Activated naive CD8-positive, alpha-beta T cell treated with anti-CD3 and anti-CD28 coated beads, Interleukin-2, amount 50 U/mL, for 16 hours (primary cell): ENCODE measurements around the gene BPIFA1.
A peak's percentile ranks its signal among the peaks of the same experiment; 100 is the strongest.

Experiments
- DNase-seq: peaks from one replicate; pipeline ENCODE4 v3.0.0-alpha.2; 2020; ENCODE audit warnings: low read depth, low spot score

Gene BPIFA1

DNA sequence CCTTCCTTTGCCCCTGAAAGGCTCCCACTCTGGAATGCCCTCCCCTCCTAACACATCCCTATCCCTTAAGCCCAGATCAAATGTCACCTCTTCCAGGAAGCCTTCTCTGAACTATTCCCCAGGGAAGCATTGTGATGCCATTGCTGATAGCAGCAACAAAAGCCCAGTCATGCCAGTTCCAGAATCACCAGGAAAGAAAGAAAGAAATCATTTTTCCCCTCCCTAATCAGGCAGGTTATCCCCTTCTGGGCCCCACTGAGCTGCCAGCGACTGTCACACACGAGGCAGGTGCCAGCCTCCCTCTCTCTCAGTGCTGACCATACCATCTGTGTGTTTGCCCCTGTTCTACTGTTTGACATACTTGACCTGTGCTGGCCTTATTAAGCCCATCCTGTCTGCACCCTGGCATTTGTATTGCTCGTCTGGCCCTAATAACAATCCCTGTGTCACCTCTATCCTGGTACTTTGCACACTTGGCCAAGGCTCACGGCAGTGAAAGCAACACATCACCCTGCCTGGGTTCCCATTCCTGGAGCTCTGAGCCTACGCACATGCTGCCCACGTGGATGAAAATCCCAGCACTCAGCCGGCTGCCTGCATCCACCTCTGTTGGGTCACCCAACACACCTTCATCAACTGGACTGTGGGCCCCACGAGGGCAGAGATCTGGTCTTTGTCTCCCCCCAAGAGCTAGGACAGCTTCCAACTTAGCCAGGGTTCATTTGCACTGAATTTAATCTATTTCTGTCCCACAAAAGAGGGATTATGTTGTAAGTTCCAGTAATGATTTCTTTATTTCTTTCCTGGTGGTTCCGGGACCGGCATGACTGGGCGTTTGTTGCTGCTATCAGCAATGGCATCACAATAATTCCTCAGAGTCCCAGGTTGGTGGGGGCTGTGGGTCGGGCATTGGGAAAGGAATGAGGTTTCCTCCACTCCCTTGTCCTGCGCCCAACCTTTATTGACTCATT lies 42.0 kb downstream of the BPIFA1 start:
- no peak for DNase-seq

GRCh38 chr20:33278700-33279099 lies 42.9 kb downstream of the BPIFA1 start:
- DNase-seq, result no peak

DNA sequence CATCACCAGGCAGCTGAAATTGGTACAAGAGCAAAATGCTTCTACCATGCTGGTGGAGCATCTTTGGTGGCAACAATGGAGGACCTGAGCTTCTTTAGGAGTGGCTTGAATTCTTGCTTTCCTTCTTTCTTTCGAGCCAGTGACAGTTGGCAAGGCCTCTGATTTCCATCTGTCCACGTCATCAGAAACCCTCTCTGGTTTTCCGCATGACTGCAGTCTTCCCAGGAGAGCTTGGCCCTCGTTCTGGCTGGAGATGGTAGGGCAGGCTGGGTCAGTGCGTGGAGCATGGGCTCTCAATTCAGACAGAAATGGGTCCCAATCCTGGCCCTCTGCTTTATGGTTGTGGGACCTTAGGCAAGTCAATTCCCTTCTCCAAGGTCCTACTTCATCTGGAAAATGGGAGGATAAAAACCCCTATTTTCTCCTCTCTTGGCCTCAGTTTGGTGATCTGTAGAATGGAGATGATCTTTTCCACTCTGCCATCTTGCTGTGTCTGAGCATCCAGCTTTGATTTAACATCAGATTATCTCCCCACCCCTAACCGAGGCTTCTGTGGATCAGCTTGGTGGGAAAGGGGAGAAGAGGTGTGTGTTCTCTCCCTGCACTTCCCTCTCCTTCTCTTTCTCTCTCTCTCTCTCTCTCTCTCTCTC lies 43.6 kb downstream of the BPIFA1 start:
- no peak for DNase-seq

DNA sequence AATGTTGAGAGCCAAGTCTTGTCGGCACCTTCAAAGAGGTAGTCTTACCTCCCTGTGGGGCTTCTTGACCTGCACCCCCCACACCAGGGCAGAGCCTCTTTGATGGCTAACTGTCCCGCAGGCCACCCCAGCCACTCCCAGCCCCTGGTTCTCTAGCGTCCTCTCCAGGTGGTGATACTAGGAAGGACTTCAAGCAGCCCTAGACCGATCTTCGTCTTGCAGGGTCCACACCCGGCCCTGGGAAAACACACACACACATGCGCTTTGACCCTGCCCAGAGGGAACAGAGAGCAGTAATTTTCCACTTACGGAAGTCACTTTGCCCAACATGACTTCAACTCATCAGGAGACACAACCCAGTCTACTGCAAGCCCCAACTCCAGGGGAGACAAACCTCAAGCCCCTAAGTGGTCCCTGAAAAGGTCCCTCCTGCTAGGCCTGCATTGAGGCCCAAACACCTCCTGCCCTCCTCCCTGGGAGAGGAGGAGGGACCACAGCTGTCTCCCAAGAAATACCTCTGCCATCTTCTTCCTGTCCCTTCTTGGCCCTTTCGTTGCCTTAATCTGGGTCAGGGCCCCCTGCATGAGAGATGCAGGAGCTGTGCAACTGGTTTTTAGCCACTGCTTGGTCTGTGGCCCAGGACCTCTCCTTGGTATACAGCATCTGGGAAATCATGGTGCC lies 44.3 kb downstream of the BPIFA1 start:
- DNase-seq, result no peak

DNA sequence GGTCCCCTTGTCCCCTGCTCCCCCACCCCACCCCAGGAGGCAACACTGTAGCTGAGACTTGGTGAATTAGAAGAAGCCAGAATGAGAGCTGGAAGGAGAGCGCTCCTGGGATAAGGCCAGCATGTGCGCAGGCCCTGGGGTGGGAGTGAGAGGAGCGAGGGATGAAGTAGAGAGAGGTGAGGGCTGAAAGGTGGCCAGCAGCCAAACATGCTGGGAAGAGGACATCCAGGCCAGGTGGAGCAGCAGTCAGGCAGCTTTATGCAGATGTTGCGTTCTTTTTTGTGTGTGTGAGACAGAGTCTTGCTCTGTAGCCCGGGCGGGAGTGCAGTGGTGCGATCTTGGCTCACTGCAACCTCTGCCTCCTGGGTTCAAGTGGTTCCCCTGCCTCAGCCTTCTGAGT lies 45.0 kb downstream of the BPIFA1 start:
- no peak for DNase-seq

DNA sequence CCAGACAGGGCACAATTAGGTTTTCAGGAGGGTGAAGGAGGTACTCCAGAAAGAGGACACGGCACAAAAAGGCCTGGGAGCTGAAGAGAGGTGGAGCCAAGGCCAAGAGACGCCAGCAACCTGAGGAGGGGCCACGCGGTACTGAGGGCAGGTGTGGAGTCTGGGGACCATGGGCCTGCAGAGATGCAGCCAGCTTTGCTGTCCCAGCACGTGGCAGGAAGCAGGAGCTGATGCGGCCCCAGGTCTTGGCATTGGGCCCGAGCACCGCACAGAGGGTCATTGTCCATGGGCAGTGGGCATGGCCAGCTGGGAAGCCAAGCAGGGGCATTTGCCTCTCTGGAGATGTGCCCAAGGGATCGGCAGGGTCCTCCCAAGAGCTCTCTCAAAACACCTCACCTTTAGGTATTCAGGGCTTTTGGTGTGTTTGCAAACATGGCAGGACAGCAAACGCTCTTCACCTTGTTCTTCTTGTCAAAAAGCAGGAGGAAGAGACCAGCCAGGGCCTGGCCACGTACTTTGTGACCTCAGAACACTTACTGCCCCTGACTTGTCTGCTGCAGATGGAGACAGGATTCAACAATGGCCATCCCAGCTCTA lies 45.9 kb downstream of the BPIFA1 start:
- DNase-seq, result no peak

DNA sequence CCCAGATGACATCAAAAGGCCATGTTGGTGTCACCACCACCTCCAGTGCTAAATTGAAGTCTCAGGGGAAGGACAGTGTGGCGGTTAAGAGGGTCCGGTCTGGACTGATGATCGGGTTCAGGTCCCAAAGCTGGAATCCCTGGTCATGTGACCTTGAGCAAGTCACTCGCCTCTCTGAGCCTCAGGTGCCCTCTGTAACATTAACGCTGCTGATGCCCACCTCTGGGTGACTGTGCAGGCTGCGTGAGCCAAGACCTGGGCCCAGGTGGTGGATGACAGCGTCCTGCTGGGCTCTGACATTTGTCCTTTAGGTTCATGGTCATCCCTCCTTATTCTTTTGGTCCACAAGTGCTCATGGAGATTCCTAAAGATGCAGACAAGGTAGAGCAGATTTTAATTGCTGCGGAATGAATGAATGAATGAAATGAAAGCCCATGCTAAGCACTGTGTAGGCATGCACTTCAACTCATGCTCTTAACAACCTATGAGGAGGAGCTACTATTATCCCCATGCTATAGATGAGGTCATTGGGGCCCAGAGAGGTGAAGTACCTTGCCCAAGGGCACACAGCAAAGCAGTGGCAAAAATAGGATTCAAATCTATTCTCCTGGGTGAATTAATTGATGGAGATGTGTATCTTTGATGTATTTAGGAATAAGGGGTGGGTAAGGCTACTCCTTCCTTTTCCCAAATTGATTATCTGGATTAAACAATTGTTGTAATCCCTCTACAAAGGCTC lies 46.6 kb downstream of the BPIFA1 start:
- no peak for DNase-seq

GRCh38 chr20:33282991-33283555 lies 47.3 kb downstream of the BPIFA1 start, which contains the start of gene BPIFB1:
Gene BPIFB1, plus strand, starts transcription at chr20:33283214. Its CDS starts 2,860 bp downstream, at chr20:33286074.
- no peak for DNase-seq

- no peak for DNase-seq
Observed at GRCh38 chr20:33284284-33284683, 48.5 kb downstream of the BPIFA1 start.

DNA sequence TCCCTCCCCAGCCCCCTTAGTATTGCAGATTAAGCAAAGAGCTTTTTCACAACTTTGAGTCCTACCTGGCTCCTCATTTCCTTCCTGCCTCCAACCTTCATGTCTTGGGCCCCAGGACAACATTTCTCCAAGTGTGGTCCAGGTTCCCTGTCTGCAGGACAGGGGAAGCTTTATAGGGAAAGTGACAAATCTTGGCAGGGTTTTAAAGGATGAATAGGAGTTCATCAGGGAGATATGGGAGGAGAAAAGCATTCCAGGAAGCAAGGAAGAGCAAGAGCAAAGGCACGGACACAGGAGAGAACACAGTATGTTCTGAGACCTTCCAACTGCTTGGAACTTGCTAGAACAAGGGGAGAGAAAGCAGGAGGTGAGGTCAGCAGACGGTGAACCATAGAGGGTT lies 49.1 kb downstream of the BPIFA1 start:
- no peak for DNase-seq

DNA sequence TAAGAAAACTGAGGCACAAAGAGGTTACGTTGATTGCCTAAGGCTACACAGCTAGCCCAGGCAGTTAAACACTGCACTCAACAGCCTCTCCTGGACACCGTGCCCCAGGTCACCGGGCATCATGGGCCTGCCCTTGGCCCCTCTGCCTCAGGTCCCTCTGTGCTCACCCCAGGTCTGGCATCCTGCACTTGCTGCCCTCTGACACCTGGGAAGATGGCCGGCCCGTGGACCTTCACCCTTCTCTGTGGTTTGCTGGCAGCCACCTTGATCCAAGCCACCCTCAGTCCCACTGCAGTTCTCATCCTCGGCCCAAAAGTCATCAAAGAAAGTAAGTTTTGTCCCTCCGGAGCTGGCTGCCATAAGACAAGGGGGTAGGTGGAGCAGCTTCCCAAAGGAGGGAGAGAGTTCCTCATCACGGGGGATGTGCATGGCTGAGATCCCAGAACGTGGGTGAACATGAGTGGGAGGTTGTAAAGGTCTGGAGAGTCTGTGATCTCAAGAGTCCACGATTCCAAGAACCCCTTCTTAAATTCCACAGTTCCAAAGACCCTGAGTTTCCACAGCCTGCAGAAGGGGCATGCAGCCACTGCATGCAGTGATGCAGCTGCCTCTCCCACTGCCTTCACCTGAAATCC lies 50.2 kb downstream of the BPIFA1 start:
- no peak for DNase-seq

DNA sequence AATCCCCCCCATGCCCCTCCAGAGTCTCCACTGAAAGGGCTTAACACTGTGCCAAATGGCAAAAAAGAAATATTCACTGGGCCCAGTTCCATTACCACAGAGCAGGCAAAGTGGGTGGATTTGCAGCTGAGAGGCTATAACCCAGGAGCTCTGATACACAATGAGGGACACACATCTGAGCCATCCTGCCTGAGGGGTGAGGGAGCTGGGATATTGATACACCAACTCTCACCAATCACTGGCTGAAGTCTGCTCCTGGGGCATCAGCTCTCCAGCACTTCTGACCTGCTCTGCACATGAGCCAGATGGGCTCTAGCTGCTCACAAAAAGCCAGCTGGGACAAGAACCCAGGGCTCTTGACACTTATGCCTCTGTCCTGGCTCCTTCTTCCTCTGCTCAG lies 52.1 kb downstream of the BPIFA1 start:
- DNase-seq, result no peak

- DNase-seq, result no peak
Observed at GRCh38 chr20:33290852-33291251, 55.1 kb downstream of the BPIFA1 start.

- DNase-seq, result no peak
Observed at GRCh38 chr20:33291416-33291815, 55.6 kb downstream of the BPIFA1 start.

- peak; percentile 25 for DNase-seq
Observed at GRCh38 chr20:33291830-33292355, 56.1 kb downstream of the BPIFA1 start.
